Measurements from ENCODE around the gene EIF4H.

DNA sequence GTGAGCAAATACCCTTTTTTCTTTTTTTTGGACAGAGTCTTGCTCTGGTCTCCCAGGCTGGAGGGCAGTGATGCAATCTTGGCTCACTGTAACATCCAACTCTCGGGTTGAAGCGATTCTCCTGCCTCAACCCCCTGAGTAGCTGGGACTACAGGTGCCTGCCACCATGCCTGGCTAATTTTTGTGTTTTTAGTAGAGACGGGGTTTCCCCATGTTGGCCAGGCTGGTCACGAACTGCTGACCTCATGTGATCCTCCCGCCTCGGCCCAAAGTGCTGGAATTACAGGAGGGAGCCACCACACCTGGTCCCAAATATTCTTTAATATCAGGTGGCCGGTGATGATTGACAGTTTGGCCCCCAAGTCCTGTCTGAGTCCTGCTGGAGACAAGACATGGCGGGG, 42.2 kb downstream of the EIF4H start:
- TF ChIP-seq CTCF (IDR thresholded peaks at IDR 0.05) = no peak
- no peak for TF ChIP-seq POLR2A (IDR thresholded peaks at IDR 0.05)
- no peak for TF ChIP-seq POLR2AphosphoS5 (IDR thresholded peaks at IDR 0.05)
- TF ChIP-seq EP300 (IDR thresholded peaks at IDR 0.05; ENCODE audit: low read depth) = no peak

Measured in transverse colon (tissue), 4 donors.